Measurements from ENCODE around the gene SECISBP2L. TPM values are rescaled to one million over a fixed set of nuclear protein-coding genes. Genes with fewer than 3 reads are reported as not detected.
A peak's percentile ranks its signal among the peaks of the same experiment; 100 is the strongest.

SECISBP2L gene
- total RNA-seq, 1 donor from 2014 or later, result 55.0 TPM

GRCh38 chr15:48989170-48989569 is 57.1 kb downstream of the SECISBP2L start:
- Mint-ChIP-seq H3K36me3 (ENCODE audit: insufficient read depth) (peaks cover 11% of the 10 kb centered on the region), H3K27ac (no peak overlapping the region), H3K9me3 (ENCODE audit: low read depth) (no peaks in the 10 kb centered on the region), H3K4me1 (ENCODE audit: low read depth) (peaks cover 19% of the 10 kb centered on the region), H3K27me3 (no peaks in the 10 kb centered on the region), H3K4me3 (ENCODE audit: low read depth) (no peak overlapping the region)
- TF ChIP-seq CTCF (IDR thresholded peaks at IDR 0.05; ENCODE audit: unreplicated experiment), result no peak
- DNase-seq (ENCODE audit: low spot score, unreplicated experiment), result no peak

DNA sequence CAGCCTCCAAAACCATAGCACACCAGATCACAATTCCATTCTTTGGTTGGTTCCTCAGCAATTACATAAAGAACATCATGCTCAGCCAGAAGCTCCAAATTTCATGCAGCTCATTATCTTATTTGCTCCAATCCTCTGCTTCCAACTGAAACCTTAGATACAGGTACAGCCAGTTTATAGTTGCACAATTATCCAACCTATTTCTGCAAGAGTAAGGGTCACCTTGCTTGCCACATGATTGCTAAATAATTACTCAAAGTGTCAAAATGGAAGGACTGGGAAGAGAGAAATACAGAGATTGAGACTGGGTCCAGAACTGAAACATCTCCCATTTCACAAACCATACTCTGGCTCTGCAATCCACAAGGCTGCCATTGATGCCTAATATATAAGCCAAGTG is 59.1 kb downstream of the SECISBP2L start:
- Mint-ChIP-seq H3K4me3 (ENCODE audit: low read depth) (no peak overlapping the region), H3K27ac (peak overlapping the region; percentile 12), H3K4me1 (ENCODE audit: low read depth) (peaks cover 20% of the 10 kb centered on the region), H3K36me3 (ENCODE audit: insufficient read depth) (peaks cover 1% of the 10 kb centered on the region), H3K27me3 (no peaks in the 10 kb centered on the region), H3K9me3 (ENCODE audit: low read depth) (no peaks in the 10 kb centered on the region)
- DNase-seq (ENCODE audit: low spot score, unreplicated experiment), result no peak
- TF ChIP-seq CTCF (IDR thresholded peaks at IDR 0.05; ENCODE audit: unreplicated experiment), result no peak

GRCh38 chr15:48986240-48986639 is 60.0 kb downstream of the SECISBP2L start:
- no peak for DNase-seq (ENCODE audit: low spot score, unreplicated experiment)
- Mint-ChIP-seq H3K9me3 (ENCODE audit: low read depth) (no peaks in the 10 kb centered on the region), H3K27ac (no peak overlapping the region), H3K4me3 (ENCODE audit: low read depth) (no peak overlapping the region), H3K36me3 (ENCODE audit: insufficient read depth) (peaks cover under 1% of the 10 kb centered on the region), H3K27me3 (peaks cover 6% of the 10 kb centered on the region), H3K4me1 (ENCODE audit: low read depth) (peaks cover 20% of the 10 kb centered on the region)
- TF ChIP-seq CTCF (IDR thresholded peaks at IDR 0.05; ENCODE audit: unreplicated experiment), result no peak

- H3K27ac Mint-ChIP-seq, result no peak overlapping the region
- no peak for DNase-seq (ENCODE audit: low spot score, unreplicated experiment)
Measured at GRCh38 chr15:48985516-48985915, 60.7 kb downstream of the SECISBP2L start.

DNA sequence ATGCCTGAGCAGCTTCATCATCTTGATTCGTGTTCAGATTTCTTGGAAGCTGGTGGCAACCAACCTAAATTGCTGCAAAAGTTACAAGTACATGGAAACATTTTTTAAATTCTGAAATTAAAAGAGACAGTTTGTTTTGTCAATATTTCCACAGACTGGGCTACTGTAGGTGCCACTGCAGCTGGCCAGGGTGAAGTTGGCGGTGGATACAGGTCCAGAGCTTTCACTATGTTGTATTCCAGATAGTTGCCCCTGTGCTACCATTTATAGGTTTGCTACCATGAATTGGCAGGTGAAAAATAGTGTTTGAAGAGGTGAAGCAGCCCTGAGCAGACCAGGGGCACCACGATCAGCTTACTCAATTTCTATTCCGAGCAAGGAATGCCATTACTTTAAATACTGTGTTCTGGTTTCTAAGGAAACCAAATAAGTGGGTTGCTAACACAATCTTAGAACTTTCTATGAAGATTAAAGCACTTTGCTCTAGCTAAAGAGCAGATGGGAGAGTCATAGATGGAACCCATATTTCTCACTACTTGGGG is 61.4 kb downstream of the SECISBP2L start:
- Mint-ChIP-seq H3K27me3 (peaks cover 6% of the 10 kb centered on the region), H3K36me3 (ENCODE audit: insufficient read depth) (no peaks in the 10 kb centered on the region), H3K4me1 (ENCODE audit: low read depth) (peaks cover 20% of the 10 kb centered on the region), H3K9me3 (ENCODE audit: low read depth) (no peaks in the 10 kb centered on the region), H3K27ac (no peak overlapping the region), H3K4me3 (ENCODE audit: low read depth) (no peak overlapping the region)
- DNase-seq (ENCODE audit: low spot score, unreplicated experiment), result no peak
- TF ChIP-seq CTCF (IDR thresholded peaks at IDR 0.05; ENCODE audit: unreplicated experiment), result no peak

More at GRCh38 chr15:48985516-48985915, 60.7 kb downstream of the SECISBP2L start:
- Mint-ChIP-seq H3K9me3 (ENCODE audit: low read depth) (no peaks in the 10 kb centered on the region), H3K27me3 (peaks cover 6% of the 10 kb centered on the region), H3K4me3 (ENCODE audit: low read depth) (no peak overlapping the region), H3K4me1 (ENCODE audit: low read depth) (peaks cover 20% of the 10 kb centered on the region), H3K36me3 (ENCODE audit: insufficient read depth) (no peaks in the 10 kb centered on the region)
- TF ChIP-seq CTCF (IDR thresholded peaks at IDR 0.05; ENCODE audit: unreplicated experiment), result no peak

Data from progenitor cell of endocrine pancreas (in vitro differentiated cells).